Duodenal mucosa (tissue), 2 donors: ENCODE measurements around the gene MCRS1.

Experiments
- H3K27ac ChIP-seq: one replicate; pipeline ENCODE4 v1.7.0; 2013; ENCODE audit warnings: low read depth, low read length
- H3K27me3 ChIP-seq, 2 donors: one replicate each; pipeline ENCODE4 v1.7.0; 2013; ENCODE audit warnings: low read length in 2 of 2, control low read depth in 1 of 2; ENCODE audit not compliant: insufficient read depth in 2 of 2, control insufficient read depth in 1 of 2
- H3K36me3 ChIP-seq, 2 donors: one replicate each; pipeline ENCODE4 v1.7.0; 2013; ENCODE audit warnings: low read length in 2 of 2, control low read depth in 1 of 2; ENCODE audit not compliant: insufficient read depth in 2 of 2, control insufficient read depth in 1 of 2
- H3K4me1 ChIP-seq, 2 donors: one replicate each; pipeline ENCODE4 v1.7.0; 2013; ENCODE audit warnings: low read length in 2 of 2, control low read depth in 1 of 2; ENCODE audit not compliant: insufficient read depth in 2 of 2, control insufficient read depth in 1 of 2
- H3K4me3 ChIP-seq, 2 donors: one replicate each; pipeline ENCODE4 v1.7.0; 2013; ENCODE audit warnings: low read length in 2 of 2, low read depth in 1 of 2
- H3K9ac ChIP-seq, 2 donors: one replicate each; pipeline ENCODE4 v1.7.0; 2013; ENCODE audit warnings: low read length in 2 of 2, low read depth in 1 of 2
- H3K9me3 ChIP-seq, 2 donors: one replicate each; pipeline ENCODE4 v1.7.0; 2013; ENCODE audit warnings: low read length in 2 of 2, control low read depth in 1 of 2; ENCODE audit not compliant: control insufficient read depth in 1 of 2

MCRS1 gene

GRCh38 chr12:49541140-49541861 lies 26.6 kb downstream of the MCRS1 start:
- peaks cover 10 to 16% of the 10 kb centered on the region in 2 donors for H3K4me1 ChIP-seq
- no peak overlapping the region for H3K9ac ChIP-seq
- H3K9me3 ChIP-seq, result no peaks in the 10 kb centered on the region
- H3K27ac ChIP-seq, result no peak overlapping the region
- H3K4me3 ChIP-seq, result no peak overlapping the region
- H3K27me3 ChIP-seq, result peaks cover 37% of the 10 kb centered on the region in 2 donors
- no peaks in the 10 kb centered on the region for H3K36me3 ChIP-seq

- H3K27me3 ChIP-seq, result peaks cover 32 to 40% of the 10 kb centered on the region in 2 donors
- H3K4me3 ChIP-seq, result no peak overlapping the region
- no peaks in the 10 kb centered on the region for H3K9me3 ChIP-seq
- no peak overlapping the region for H3K27ac ChIP-seq
- H3K4me1 ChIP-seq, result peaks cover 10 to 16% of the 10 kb centered on the region in 2 donors
- no peaks in the 10 kb centered on the region for H3K36me3 ChIP-seq
- no peak overlapping the region for H3K9ac ChIP-seq
Observed at GRCh38 chr12:49540229-49541139, 27.5 kb downstream of the MCRS1 start.

GRCh38 chr12:49539406-49540228 lies 28.3 kb downstream of the MCRS1 start:
- peaks cover 32 to 40% of the 10 kb centered on the region in 2 donors for H3K27me3 ChIP-seq
- no peak overlapping the region for H3K9ac ChIP-seq

GRCh38 chr12:49538510-49539403 lies 29.2 kb downstream of the MCRS1 start, which contains the start of gene KCNH3:
Gene KCNH3 (plus strand): TSS chr12:49539030. CDS start chr12:49539417, 387 bp downstream.
- H3K4me1 ChIP-seq, result peaks cover 10 to 16% of the 10 kb centered on the region in 2 donors
- no peak within 1 kb of the TSS for H3K9ac ChIP-seq
- peak within 1 kb of the TSS; percentile 59 to 63 for H3K4me3 ChIP-seq
- H3K36me3 ChIP-seq, result no peaks in the 10 kb centered on the region
- peaks cover 29 to 40% of the 10 kb centered on the region in 2 donors for H3K27me3 ChIP-seq
- no peak within 1 kb of the TSS for H3K27ac ChIP-seq
- no peaks in the 10 kb centered on the region for H3K9me3 ChIP-seq

More at GRCh38 chr12:49539406-49540228, 28.3 kb downstream of the MCRS1 start:
- Histone ChIP-seq H3K4me1 (peaks cover 10 to 16% of the 10 kb centered on the region in 2 donors), H3K27ac (no peak overlapping the region), H3K9me3 (no peaks in the 10 kb centered on the region), H3K4me3 (no peak overlapping the region), H3K36me3 (no peaks in the 10 kb centered on the region)

GRCh38 chr12:49537752-49538509 lies 30.0 kb downstream of the MCRS1 start:
- Histone ChIP-seq H3K9me3 (no peaks in the 10 kb centered on the region), H3K27ac (no peak overlapping the region), H3K9ac (no peak overlapping the region), H3K4me3 (peak overlapping the region; percentile 59 to 63), H3K4me1 (peaks cover 9 to 10% of the 10 kb centered on the region in 2 donors), H3K27me3 (peaks cover 29 to 40% of the 10 kb centered on the region in 2 donors), H3K36me3 (no peaks in the 10 kb centered on the region)

- Histone ChIP-seq H3K27ac (no peak overlapping the region), H3K36me3 (no peaks in the 10 kb centered on the region), H3K4me1 (peaks cover 15% of the 10 kb centered on the region in 2 donors), H3K4me3 (peak overlapping the region; percentile 59 to 63), H3K27me3 (peaks cover 29 to 36% of the 10 kb centered on the region in 2 donors), H3K9me3 (no peaks in the 10 kb centered on the region), H3K9ac (no peak overlapping the region)
Observed at GRCh38 chr12:49537231-49537751, 30.7 kb downstream of the MCRS1 start.

GRCh38 chr12:49536526-49537071 lies 31.3 kb downstream of the MCRS1 start:
- Histone ChIP-seq H3K27me3 (peaks cover 29 to 36% of the 10 kb centered on the region in 2 donors), H3K9ac (no peak overlapping the region), H3K9me3 (no peaks in the 10 kb centered on the region), H3K27ac (no peak overlapping the region), H3K4me1 (peaks cover 19 to 20% of the 10 kb centered on the region in 2 donors), H3K36me3 (no peaks in the 10 kb centered on the region), H3K4me3 (no peak overlapping the region)

GRCh38 chr12:49535921-49536525 lies 31.9 kb downstream of the MCRS1 start:
- no peak overlapping the region for H3K27ac ChIP-seq
- H3K9me3 ChIP-seq, result no peaks in the 10 kb centered on the region
- H3K36me3 ChIP-seq, result no peaks in the 10 kb centered on the region
- no peak overlapping the region for H3K4me3 ChIP-seq
- H3K27me3 ChIP-seq, result peaks cover 28 to 36% of the 10 kb centered on the region in 2 donors
- H3K4me1 ChIP-seq, result peaks cover 21 to 23% of the 10 kb centered on the region in 2 donors
- H3K9ac ChIP-seq, result no peak overlapping the region
